Smooth muscle cell (in vitro differentiated cells): ENCODE results near the gene PTCD3. TPM values are rescaled to one million over a fixed set of nuclear protein-coding genes. Genes with fewer than 3 reads are reported as not detected.

Experiments
- DNase-seq: peaks from one replicate; lab custom pipeline; 2025; ENCODE audit not compliant: unreplicated experiment; lab: John Stamatoyannopoulos, UW
- H2AFZ ChIP-seq: fragments of 200-600 bp; sonication (generic); 2 replicates; pipeline ENCODE4 v1.6.0; 2016; ENCODE audit warnings: antibody characterized with exemption, low read depth, mild to moderate bottlenecking
- H3F3A ChIP-seq: fragments of 200-600 bp; sonication (generic); 2 replicates; pipeline ENCODE4 v1.6.0; 2017; ENCODE audit warnings: antibody characterized with exemption, low read depth
- H3K27ac ChIP-seq: fragments of 200-600 bp; sonication (generic); 2 replicates; pipeline ENCODE4 v1.5.1; 2016; ENCODE audit warnings: low read depth, mild to moderate bottlenecking
- H3K27me3 ChIP-seq: fragments of 200-600 bp; sonication (generic); 2 replicates; pipeline ENCODE4 v1.6.1; 2016; ENCODE audit warnings: low read depth, mild to moderate bottlenecking
- H3K36me3 ChIP-seq: fragments of 200-600 bp; sonication (generic); 2 replicates; pipeline ENCODE4 v1.5.1; 2016; ENCODE audit warnings: low read depth
- H3K4me1 ChIP-seq: fragments of 200-600 bp; sonication (generic); 2 replicates; pipeline ENCODE4 v1.5.1; 2016; ENCODE audit warnings: low read depth
- H3K4me2 ChIP-seq: fragments of 200-600 bp; sonication (generic); 2 replicates; pipeline ENCODE4 v1.6.0; 2016; ENCODE audit warnings: mild to moderate bottlenecking
- H3K4me3 ChIP-seq: fragments of 200-600 bp; sonication (generic); 2 replicates; pipeline ENCODE4 v1.5.1; 2016; ENCODE audit warnings: mild to moderate bottlenecking
- H3K79me2 ChIP-seq: fragments of 200-600 bp; sonication (generic); 2 replicates; pipeline ENCODE4 v1.6.0; 2016; ENCODE audit warnings: low read depth, mild to moderate bottlenecking
- H3K9ac ChIP-seq: fragments of 200-600 bp; sonication (generic); 2 replicates; pipeline ENCODE4 v1.6.0; 2016; ENCODE audit warnings: low read depth
- H3K9me3 ChIP-seq: fragments of 200-600 bp; sonication (generic); replicated peaks from 2 replicates; pipeline ENCODE4 v1.5.1; 2016; ENCODE audit warnings: low read depth
- H4K20me1 ChIP-seq: fragments of 200-600 bp; sonication (generic); 2 replicates; pipeline ENCODE4 v1.6.0; 2016; ENCODE audit warnings: low read depth
- WGBS: methylation state at CpG from one replicate; pipeline ENCODE4 v1.1.7; 2016; ENCODE audit warnings: low lambda C conversion rate; 5-methylcytosine and 5-hydroxymethylcytosine counted together
- polyA plus RNA-seq: library from polyadenylated mRNA; unstranded; fragments of >200 nt; fragmentation: Nextera tagmentation; extraction: Ambion mirVana; gene quantifications from 2 replicates; pipeline ENCODE4 v1.2.1, GENCODE V29; 2016
- total RNA-seq: library from RNA; depleted of rRNA; stranded (reverse); fragments of >200 nt; gene quantifications from 2 replicates; pipeline ENCODE4 v1.2.3, GENCODE V29; 2014
- TF ChIP-seq, protein P1 (sequence below): fragments of 200-600 bp; sonication (generic); IDR thresholded peaks from 2 replicates; pipeline ENCODE4 v1.5.1; 2017; ENCODE audit warnings: borderline replicate concordance, mild to moderate bottlenecking, antibody characterized with exemption; ENCODE audit not compliant: insufficient read depth, poor library complexity, severe bottlenecking

Gene PTCD3
- total and polyA plus RNA-seq, 2 experiments from 2014 or later, result 42.2 to 78.7 TPM

- TF ChIP-seq, protein P1, sequence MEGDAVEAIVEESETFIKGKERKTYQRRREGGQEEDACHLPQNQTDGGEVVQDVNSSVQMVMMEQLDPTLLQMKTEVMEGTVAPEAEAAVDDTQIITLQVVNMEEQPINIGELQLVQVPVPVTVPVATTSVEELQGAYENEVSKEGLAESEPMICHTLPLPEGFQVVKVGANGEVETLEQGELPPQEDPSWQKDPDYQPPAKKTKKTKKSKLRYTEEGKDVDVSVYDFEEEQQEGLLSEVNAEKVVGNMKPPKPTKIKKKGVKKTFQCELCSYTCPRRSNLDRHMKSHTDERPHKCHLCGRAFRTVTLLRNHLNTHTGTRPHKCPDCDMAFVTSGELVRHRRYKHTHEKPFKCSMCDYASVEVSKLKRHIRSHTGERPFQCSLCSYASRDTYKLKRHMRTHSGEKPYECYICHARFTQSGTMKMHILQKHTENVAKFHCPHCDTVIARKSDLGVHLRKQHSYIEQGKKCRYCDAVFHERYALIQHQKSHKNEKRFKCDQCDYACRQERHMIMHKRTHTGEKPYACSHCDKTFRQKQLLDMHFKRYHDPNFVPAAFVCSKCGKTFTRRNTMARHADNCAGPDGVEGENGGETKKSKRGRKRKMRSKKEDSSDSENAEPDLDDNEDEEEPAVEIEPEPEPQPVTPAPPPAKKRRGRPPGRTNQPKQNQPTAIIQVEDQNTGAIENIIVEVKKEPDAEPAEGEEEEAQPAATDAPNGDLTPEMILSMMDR, result no peak
- Histone ChIP-seq H3K4me3 (no peak overlapping the region), H3K79me2 (no peaks in the 10 kb centered on the region), H4K20me1 (no peaks in the 10 kb centered on the region), H3K36me3 (peaks cover 27% of the 10 kb centered on the region), H3K9ac (no peak overlapping the region), H3K4me2 (no peak overlapping the region), H2AFZ (no peak overlapping the region), H3K4me1 (no peaks in the 10 kb centered on the region), H3F3A (no peaks in the 10 kb centered on the region), H3K9me3 (peaks cover 7% of the 10 kb centered on the region), H3K27ac (no peak overlapping the region), H3K27me3 (no peaks in the 10 kb centered on the region)
- 72% methylated on average over 7 of the region's 7 CpGs for WGBS
- no peak for DNase-seq
These were observed 37.9 kb upstream of the PTCD3 start for GRCh38 chr2:86068136-86068588.

- 100% methylated on average over 5 of the region's 5 CpGs for WGBS
These were observed 37.4 kb upstream of the PTCD3 start for GRCh38 chr2:86068648-86069047.

GRCh38 chr2:86069091-86069685, 36.8 kb upstream of the PTCD3 start:
- no peak for DNase-seq

More at GRCh38 chr2:86068648-86069047, 37.4 kb upstream of the PTCD3 start:
- no peaks in the 10 kb centered on the region for H3K4me1 ChIP-seq
- DNase-seq, result no peak
- no peaks in the 10 kb centered on the region for H3K79me2 ChIP-seq
- H3K4me2 ChIP-seq, result no peak overlapping the region
- TF ChIP-seq, protein P1, result no peak
- H3K9me3 ChIP-seq, result peaks cover 3% of the 10 kb centered on the region
- H3K4me3 ChIP-seq, result no peak overlapping the region
- H2AFZ ChIP-seq, result no peak overlapping the region
- no peaks in the 10 kb centered on the region for H4K20me1 ChIP-seq
- no peak overlapping the region for H3K9ac ChIP-seq
- H3F3A ChIP-seq, result no peaks in the 10 kb centered on the region
- no peak overlapping the region for H3K27ac ChIP-seq
- no peaks in the 10 kb centered on the region for H3K27me3 ChIP-seq
- H3K36me3 ChIP-seq, result peaks cover 23% of the 10 kb centered on the region

More at GRCh38 chr2:86069091-86069685, 36.8 kb upstream of the PTCD3 start:
- Histone ChIP-seq H3K79me2 (no peaks in the 10 kb centered on the region), H3K36me3 (peaks cover 17% of the 10 kb centered on the region), H2AFZ (no peak overlapping the region), H3K27ac (no peak overlapping the region), H3F3A (no peaks in the 10 kb centered on the region), H3K4me2 (no peak overlapping the region), H3K9me3 (no peaks in the 10 kb centered on the region), H3K9ac (no peak overlapping the region), H3K4me3 (no peak overlapping the region), H4K20me1 (no peaks in the 10 kb centered on the region), H3K27me3 (no peaks in the 10 kb centered on the region), H3K4me1 (no peaks in the 10 kb centered on the region)
- WGBS, result 71% methylated on average over 8 of the region's 8 CpGs
- TF ChIP-seq, protein P1, result no peak
